Stimulated activated CD8-positive, alpha-beta memory T cell treated with anti-CD3 and anti-CD28 coated beads, Interleukin-4, amount 100 ng/mL, for 1 hour (primary cell): ENCODE measurements around the gene SCAPER.
"Not testable (repeated sequence)": the region's sequence is repeated elsewhere in the genome, so short reads cannot be mapped to it uniquely, and the experiment has no call there.

Source experiments
- DNase-seq, 2 donors: peaks; one replicate each; pipeline ENCODE4 v3.0.0-alpha.2; 2020; ENCODE audit warnings: low read depth in 2 of 2, low spot score in 1 of 2

The SCAPER gene

DNA sequence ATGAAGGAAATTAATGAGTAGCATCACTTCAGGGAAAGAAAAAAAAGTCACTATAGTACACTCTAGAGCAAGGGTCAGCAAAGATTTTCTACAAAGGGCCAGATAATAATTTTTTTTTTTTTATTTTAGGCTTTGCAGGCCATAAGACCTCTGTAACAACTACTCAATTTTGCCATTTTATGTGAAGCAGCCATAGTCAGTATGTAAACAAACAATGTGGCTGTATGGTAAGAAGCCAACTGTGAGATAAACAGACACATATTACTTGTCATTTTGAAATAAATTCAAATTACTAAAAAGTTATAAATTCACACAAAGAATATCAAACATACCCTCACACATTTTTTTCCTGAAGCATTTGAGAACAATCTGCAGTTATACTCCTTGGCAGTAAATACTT, 40.6 kb downstream of the SCAPER start:
- DNase-seq = no peak

GRCh38 chr15:76863693-76864092, 41.4 kb downstream of the SCAPER start:
- DNase-seq = no peak

DNA sequence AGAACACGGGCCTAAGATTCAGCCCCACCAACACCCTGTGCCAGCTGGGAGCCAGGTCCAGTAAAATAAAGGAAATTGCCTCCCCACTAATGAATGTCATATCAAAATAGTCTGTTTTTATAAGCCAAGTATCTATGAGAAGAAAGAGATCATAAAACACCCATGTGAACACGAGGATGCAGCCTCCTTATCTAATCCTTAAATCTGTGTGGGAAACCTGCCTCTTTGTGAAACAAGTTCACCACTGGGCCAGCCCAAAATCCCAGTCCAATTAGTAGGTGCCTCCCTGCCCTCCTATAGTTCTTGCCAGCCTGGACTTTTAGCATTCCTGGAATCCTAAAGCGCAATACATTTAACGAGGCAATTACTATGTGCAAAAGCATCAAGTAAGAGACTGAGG, 42.0 kb downstream of the SCAPER start:
- DNase-seq = no peak

GRCh38 chr15:76861815-76862397, 43.2 kb downstream of the SCAPER start:
- DNase-seq = no peak

- no peak for DNase-seq
Observed at GRCh38 chr15:76860201-76860600, 44.9 kb downstream of the SCAPER start.

DNA sequence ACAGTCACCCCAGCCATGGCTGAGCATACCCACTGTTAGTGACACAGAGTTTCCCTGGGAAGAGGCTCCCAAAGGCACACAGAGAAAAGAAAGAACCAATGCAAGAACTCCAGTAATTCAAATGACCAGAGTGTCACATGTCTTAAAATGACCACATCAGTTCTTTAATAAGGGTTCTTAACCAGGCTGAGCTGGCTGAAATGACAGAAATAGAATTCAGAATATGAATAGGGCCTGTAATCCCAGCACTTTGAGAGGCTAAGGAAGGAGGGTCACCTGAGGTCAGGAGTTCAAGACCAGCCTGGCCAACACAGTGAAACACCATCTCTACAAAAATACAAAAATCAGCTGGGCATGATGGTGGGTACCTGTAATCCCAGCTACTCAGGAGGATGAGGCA, 54.8 kb downstream of the SCAPER start:
- DNase-seq = not testable (repeated sequence)

DNA sequence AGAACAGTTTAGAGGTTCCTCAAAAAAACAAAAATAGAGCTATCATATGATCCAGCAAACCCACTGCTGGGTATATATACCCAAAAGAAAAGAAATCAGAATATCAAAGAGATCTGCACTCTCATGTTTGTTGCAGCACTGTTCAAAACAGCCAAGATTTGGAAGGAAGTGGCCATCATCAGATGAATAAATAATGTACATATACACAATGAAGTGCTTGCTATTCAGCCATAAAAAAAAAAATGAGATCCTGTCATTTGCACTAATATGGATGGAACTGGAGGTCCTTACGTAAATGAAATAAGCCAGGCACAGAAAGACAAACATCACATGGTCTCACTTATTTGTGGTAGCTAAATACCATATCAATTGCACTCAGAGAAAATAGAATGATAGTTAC, 58.4 kb downstream of the SCAPER start:
- DNase-seq = no peak

GRCh38 chr15:76844096-76844495, 61.0 kb downstream of the SCAPER start:
- no peak for DNase-seq

DNA sequence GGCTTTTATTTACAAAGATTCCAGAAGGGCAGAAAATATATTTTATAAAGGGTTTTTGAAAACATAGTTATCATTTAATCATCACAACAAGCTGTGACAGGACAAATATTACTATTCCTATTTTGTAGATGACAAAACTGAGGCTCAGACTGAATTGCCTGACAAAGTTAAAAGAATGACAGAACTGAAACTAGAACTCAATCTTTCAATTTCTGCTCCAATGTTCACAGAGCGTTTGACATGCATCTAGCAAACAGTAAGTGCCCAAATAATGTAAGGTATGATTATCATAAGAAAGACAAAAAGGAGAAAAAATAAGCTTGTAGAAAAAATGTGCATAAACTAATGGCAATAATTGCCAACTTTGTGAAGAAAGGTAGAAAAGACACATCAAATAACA, 61.9 kb downstream of the SCAPER start:
- no peak for DNase-seq

- DNase-seq = no peak
Observed at GRCh38 chr15:76840830-76841460, 64.2 kb downstream of the SCAPER start.

GRCh38 chr15:76839173-76839572, 66.0 kb downstream of the SCAPER start:
- no peak for DNase-seq

DNA sequence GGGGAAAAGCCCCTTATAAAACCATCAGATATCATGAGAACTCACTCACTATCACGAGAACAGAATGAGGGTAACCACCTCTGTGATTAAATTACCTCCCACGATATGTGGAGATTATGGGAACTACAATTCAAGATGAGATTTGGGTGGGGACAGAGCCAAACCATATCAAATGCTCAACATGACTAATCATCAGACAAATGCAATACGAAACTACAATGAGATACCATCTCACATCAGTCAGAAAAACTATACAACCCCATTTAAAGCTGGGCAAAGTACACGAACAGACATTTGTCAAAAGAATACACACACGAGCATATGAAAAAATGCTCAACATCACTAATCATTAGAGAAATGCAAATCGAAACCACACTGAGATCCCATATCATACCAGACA, 67.7 kb downstream of the SCAPER start:
- no peak for DNase-seq

- no peak for DNase-seq
Observed at GRCh38 chr15:76829939-76830338, 75.2 kb downstream of the SCAPER start.

DNA sequence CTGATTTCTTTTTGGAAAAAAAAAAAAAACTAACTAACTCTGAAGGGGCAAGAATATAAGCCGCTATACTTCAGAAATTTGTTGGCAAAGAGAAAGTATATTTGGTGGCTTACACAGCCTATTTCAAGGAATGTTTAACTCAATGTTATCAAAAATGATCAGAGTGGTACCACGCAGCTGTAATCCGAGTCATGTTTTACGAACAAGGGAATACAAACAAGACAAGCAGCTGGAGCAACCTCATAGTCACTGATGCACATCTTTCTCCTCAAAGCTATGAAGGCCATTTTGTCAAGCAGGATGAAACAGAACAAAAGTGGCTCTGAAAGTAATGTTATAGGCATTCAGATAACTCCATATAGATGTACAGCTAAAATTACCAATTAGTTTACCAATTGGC, 81.2 kb downstream of the SCAPER start:
- no peak for DNase-seq

DNA sequence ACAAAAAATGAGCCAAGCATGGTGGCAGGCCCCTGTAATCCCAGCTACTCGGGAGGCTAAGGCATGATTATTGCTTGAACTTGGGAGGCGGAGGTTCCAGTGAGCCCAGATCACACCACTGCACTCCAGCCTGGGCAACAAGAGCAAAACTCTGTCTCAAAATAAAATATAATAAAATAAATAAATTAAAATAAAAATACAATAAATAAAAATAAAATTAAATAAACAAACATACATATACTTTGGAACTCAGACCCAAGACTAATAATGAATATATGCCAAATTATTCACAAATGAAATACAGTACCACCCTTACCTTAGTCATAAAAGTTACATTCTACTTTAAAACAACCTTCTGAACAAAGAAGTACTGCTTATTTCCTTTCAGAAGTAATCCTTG, 81.8 kb downstream of the SCAPER start:
- DNase-seq = no peak

DNA sequence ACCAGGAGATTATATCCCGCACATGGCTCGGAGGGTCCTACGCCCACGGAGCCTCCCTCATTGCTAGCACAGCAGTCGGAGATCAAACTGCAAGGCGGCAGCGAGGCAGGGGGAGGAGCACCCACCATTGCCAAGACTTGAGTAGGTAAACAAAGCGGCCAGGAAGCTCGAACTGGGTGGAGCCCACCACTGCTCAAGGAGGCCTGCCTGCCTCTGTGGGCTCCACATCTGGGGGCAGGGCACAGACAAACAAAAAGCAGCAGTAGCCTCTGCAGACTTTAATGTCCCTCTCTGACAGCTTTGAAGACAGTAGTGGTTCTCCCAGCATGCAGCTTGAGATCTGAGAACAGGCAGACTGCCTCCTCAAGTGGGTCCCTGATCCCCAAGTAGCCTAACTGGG, 86.2 kb downstream of the SCAPER start:
- not testable (repeated sequence) for DNase-seq

GRCh38 chr15:76815421-76815820, 89.7 kb downstream of the SCAPER start:
- no peak for DNase-seq

GRCh38 chr15:76812381-76812780, 92.8 kb downstream of the SCAPER start:
- no peak for DNase-seq

GRCh38 chr15:76809412-76810103, 95.6 kb downstream of the SCAPER start:
- no peak for DNase-seq

DNA sequence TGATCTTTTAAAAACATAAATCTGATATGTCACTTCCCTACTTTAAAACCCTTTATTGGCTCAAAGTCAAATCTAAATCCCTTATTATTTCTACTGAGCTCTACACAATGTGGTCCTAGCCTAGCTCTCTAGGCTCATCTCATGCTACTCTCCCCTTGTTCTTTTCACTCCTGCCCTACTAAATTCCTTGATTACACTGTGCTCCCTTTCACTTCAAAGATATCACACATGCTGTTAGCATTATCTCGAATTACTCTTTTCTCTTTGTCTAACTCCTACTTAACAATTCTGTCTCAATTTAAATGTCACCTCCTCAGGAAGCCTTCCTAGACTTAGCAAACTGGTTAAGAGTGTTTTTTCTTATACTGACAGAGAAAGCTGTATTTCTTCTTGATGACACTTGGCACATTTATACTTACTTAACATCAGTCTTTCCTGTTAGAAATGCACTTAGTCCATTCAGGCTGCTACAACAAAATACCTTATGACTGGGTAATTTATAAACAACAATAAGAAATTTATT, 102.0 kb downstream of the SCAPER start:
- no peak for DNase-seq

- no peak for DNase-seq
Observed at GRCh38 chr15:76802411-76802810, 102.7 kb downstream of the SCAPER start.

DNA sequence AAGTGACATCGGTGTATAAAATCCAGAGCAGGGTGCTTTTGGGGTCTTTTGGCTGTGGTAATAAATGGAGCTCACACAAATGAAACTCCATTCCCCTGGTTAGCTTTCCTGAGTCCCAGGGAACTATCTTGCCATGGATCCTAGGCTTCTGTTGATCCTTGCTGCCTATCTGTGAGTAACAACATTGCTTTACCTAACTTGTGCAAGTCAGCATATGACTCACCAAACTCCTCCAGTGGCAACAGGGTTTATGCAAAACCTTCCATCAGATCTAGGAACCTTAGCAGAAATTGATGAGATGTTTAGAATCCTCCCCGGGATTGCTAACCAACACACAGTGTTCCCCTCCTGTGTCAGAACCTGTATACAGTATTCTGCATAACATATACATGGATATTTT, 105.4 kb downstream of the SCAPER start:
- no peak for DNase-seq
